ENCODE measurements around the gene FGGY. TPM values are rescaled to one million over a fixed set of nuclear protein-coding genes. Genes with fewer than 3 reads are reported as not detected.

The FGGY gene
- total RNA-seq, 1 donor from 2014 or later: 9.0 TPM

DNA sequence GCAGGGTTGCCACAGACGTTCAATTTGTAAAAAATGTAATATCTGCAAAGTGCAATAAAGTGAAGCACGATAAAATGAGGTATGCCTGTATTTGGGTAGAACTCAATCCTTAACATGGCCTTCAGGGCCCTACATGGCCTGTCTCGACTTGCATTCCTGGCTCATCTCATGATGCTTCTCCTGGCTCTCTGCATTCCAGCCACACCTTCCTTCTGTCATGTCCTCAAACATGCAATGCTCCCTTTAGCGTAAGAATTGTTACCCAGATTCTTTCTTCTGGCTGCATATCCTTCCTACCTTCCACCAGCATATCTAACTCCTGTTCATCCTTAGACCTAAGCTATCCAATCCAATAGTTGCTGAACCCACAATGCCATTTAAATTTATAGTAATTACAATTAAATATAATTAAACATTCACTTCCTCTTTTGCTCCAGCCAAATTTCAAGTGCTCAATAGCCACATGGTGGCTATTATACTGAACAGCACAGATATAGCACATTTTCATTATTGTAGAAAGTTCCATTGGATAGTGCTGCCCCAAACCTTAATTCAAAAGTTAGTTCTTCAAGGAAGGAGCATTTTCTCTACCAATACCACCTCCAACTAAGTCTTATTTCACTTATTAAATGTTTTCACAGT lies 32.6 kb downstream of the FGGY start:
- Mint-ChIP-seq H3K27me3 (ENCODE audit: low read depth) (no peaks in the 10 kb centered on the region), H3K36me3 (ENCODE audit: low read depth) (peaks cover 5% of the 10 kb centered on the region), H3K9me3 (ENCODE audit: low read depth) (peaks cover 4% of the 10 kb centered on the region), H3K4me3 (ENCODE audit: unreplicated experiment) (no peak overlapping the region), H3K4me1 (ENCODE audit: low read depth) (no peaks in the 10 kb centered on the region), H3K27ac (ENCODE audit: unreplicated experiment) (no peak overlapping the region)
- no peak for DNase-seq (ENCODE audit: low spot score)
- TF ChIP-seq, protein P1, sequence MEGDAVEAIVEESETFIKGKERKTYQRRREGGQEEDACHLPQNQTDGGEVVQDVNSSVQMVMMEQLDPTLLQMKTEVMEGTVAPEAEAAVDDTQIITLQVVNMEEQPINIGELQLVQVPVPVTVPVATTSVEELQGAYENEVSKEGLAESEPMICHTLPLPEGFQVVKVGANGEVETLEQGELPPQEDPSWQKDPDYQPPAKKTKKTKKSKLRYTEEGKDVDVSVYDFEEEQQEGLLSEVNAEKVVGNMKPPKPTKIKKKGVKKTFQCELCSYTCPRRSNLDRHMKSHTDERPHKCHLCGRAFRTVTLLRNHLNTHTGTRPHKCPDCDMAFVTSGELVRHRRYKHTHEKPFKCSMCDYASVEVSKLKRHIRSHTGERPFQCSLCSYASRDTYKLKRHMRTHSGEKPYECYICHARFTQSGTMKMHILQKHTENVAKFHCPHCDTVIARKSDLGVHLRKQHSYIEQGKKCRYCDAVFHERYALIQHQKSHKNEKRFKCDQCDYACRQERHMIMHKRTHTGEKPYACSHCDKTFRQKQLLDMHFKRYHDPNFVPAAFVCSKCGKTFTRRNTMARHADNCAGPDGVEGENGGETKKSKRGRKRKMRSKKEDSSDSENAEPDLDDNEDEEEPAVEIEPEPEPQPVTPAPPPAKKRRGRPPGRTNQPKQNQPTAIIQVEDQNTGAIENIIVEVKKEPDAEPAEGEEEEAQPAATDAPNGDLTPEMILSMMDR (IDR thresholded peaks at IDR 0.05): no peak

DNA sequence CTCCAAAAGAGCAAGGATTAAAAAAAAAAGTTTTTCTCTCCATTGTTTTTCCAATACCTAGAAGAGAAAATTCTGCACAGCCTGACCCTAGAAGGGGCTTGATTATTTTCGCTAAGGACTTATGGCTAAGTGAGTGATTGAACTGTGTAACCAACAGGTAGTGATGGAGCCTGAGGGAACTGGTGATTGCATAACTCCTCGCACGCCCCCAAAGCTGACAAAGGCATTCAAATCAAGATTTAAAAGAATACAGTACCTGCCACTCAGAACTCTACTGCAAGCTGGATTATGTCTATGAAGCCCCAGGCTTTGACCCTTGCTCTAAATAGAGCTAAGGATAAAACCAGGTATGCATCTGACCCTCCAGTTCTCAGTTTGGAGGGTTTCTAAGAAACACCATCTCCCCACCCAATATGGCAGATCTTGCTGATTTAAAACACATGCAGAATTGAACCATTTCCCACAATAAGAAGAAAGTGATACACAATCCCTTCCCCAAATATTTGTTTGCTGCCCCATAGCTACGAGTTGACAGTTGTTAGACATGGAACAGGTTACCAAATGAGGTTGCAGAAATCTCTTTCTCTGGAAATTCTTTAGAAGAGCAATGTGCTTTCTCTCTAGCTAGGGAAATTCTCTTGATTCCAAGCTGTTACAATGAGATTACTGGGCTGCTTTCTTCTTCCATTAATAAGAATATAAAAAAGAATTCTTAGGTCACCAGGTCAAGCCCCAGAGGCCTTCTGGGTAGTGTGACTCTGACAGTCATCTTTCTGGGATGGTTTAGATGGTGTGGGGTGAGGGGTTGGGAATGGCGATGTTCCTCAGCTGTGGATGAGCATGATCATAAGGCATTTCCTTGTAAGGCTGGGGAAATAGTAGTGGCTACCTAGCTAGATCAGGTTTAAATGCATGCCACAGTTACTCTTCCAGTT lies 35.1 kb downstream of the FGGY start:
- no peak for DNase-seq (ENCODE audit: low spot score)
- H3K4me1 Mint-ChIP-seq (ENCODE audit: low read depth): no peaks in the 10 kb centered on the region

DNA sequence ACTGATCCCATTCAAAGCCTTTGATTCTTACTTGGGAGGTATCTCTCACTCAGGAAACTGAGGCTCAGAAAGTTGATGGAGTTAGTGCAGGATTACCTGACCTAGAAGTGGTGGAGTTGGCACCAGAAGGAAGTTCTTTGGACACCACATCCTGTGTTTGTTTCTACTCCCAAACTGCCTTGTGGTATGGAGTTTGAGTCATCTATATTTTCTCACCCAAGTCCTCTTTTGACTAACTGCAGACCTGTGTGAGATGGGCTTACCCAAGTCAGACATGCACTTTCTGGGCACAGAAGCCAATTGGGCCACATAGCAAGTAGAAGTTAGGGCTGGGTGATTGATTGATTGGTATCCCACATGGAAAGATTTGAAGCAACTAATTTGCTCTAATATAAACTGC lies 36.1 kb downstream of the FGGY start:
- TF ChIP-seq, protein P1 (IDR thresholded peaks at IDR 0.05): no peak
- H3K9me3 Mint-ChIP-seq (ENCODE audit: low read depth): peaks cover 3% of the 10 kb centered on the region

More for the DNA sequence above, 35.1 kb downstream of the FGGY start:
- H3K36me3 Mint-ChIP-seq (ENCODE audit: low read depth): peaks cover 1% of the 10 kb centered on the region
- H3K27me3 Mint-ChIP-seq (ENCODE audit: low read depth): no peaks in the 10 kb centered on the region
- TF ChIP-seq, protein P1 (IDR thresholded peaks at IDR 0.05): no peak
- no peak overlapping the region for H3K4me3 Mint-ChIP-seq (ENCODE audit: unreplicated experiment)
- no peak overlapping the region for H3K27ac Mint-ChIP-seq (ENCODE audit: unreplicated experiment)
- H3K9me3 Mint-ChIP-seq (ENCODE audit: low read depth): no peaks in the 10 kb centered on the region

DNA sequence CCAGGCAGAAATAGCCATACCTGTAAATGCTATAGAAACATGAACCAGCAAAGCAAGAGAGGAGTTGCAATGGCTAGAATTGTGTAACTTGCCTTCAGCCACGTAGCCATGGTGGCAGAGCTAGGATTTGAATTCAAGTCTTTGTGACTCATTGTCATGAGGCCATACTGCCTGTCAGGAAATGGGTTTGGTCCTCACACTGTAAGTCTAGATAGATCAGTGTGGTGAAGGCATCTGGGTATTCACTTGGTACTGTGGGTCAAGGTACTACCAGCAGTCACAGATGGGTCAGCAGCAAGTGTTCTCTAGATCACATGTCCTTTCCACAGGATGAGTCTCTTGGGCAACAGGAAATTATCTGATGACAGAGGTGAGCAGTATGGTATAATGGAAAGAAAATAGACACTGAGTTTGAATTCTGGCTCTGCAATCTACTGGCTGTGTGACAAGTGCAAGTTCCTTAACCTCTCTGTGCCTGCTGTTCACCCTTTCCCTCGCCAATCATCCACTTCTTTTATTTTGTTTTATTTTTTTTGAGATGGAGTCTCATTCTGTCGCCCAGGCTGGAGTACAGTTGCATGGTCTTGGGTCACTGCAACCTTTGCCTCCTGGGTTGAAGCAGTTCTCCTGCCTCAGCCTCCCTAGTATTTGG lies 36.9 kb downstream of the FGGY start:
- TF ChIP-seq, protein P1 (IDR thresholded peaks at IDR 0.05): no peak
- Mint-ChIP-seq H3K4me3 (ENCODE audit: unreplicated experiment) (no peak overlapping the region), H3K36me3 (ENCODE audit: low read depth) (no peaks in the 10 kb centered on the region), H3K27me3 (ENCODE audit: low read depth) (no peaks in the 10 kb centered on the region), H3K9me3 (ENCODE audit: low read depth) (peaks cover 3% of the 10 kb centered on the region), H3K4me1 (ENCODE audit: low read depth) (no peaks in the 10 kb centered on the region), H3K27ac (ENCODE audit: unreplicated experiment) (no peak overlapping the region)
- DNase-seq (ENCODE audit: low spot score): no peak

More for the DNA sequence above, 36.1 kb downstream of the FGGY start:
- H3K4me3 Mint-ChIP-seq (ENCODE audit: unreplicated experiment): no peak overlapping the region
- H3K36me3 Mint-ChIP-seq (ENCODE audit: low read depth): no peaks in the 10 kb centered on the region
- DNase-seq (ENCODE audit: low spot score): no peak
- H3K4me1 Mint-ChIP-seq (ENCODE audit: low read depth): no peaks in the 10 kb centered on the region
- no peak overlapping the region for H3K27ac Mint-ChIP-seq (ENCODE audit: unreplicated experiment)
- no peaks in the 10 kb centered on the region for H3K27me3 Mint-ChIP-seq (ENCODE audit: low read depth)

Data from chondrocyte (in vitro differentiated cells).